HCT116 (cell line): ENCODE data around the gene AFDN. TPM values are rescaled to one million over a fixed set of nuclear protein-coding genes. Genes with fewer than 3 reads are reported as not detected.

Source experiments
- ATAC-seq: fragments of 200-7000 bp; cut with Tn5 transposase; 2 replicates; pipeline ENCODE4 v1.9.1; 2020; ENCODE audit warnings: mild to moderate bottlenecking, moderate library complexity
- BruUV-seq: library from RNA; stranded (reverse); fragments of 400-500 nt; replicated peaks from 2 replicates; lab custom pipeline; 2021; lab: Mats Ljungman, UMichigan
- CTCF ChIA-PET: fragments of 300-600 bp; sonication (Branson Sonifier 250); formaldehyde crosslinking; loops from one replicate; lab custom pipeline; 2021; ENCODE audit warnings: antibody characterized with exemption; lab: Charles Lee
- POLR2A ChIA-PET: fragments of 300-600, 350-600 bp; sonication (Branson Sonifier 250); formaldehyde crosslinking; loops from one replicate; lab custom pipeline; 2021; ENCODE audit warnings: antibody characterized with exemption; lab: Charles Lee
- RAD21 ChIA-PET, 2 experiments: fragments of 300-600 bp; sonication (Branson Sonifier 250); formaldehyde crosslinking; loops; one replicate each; lab custom pipeline; 2023; ENCODE audit warnings: low total read pairs in 2 of 2; ENCODE audit not compliant: uncharacterized antibody in 2 of 2, unreplicated experiment in 2 of 2, low non-redundant PET in 1 of 2; lab: Charles Lee
- DNase-seq: peaks from one replicate; pipeline ENCODE4 v3.0.0-alpha.2; 2010; ENCODE audit warnings: low read depth, low spot score
- H2AFZ ChIP-seq: fragments of 200-600 bp; shearing (Covaris generic), sonication (generic); 2 replicates; pipeline ENCODE4 v1.6.1; 2017; ENCODE audit warnings: low read depth, mixed run types, mixed read lengths, antibody characterized with exemption, low read length; ENCODE audit not compliant: poor library complexity, severe bottlenecking
- H3K27ac ChIP-seq: 2 replicates; pipeline ENCODE4 v1.5.1; 2012; ENCODE audit warnings: low read depth, low read length
- H3K27me3 ChIP-seq: fragments of 200-600 bp; sonication (generic); 2 replicates; pipeline ENCODE4 v1.6.1; 2016; ENCODE audit warnings: mixed run types, low read length, mixed read lengths; ENCODE audit not compliant: insufficient read depth
- H3K36me3 ChIP-seq, 2 experiments: fragments of 200-500 bp in 1 of 2; fragments of 200-600 bp in 1 of 2; sonication (Bioruptor generic) in 1 of 2; sonication (generic) in 1 of 2; 2 replicates each; pipeline versions ENCODE4 v1.5.1 to v1.6.1; 2014 to 2016; ENCODE audit warnings: low read length in 2 of 2, inconsistent platforms in 1 of 2, mixed read lengths in 1 of 2, mixed run types in 1 of 2; ENCODE audit not compliant: insufficient read depth in 2 of 2, control insufficient read depth in 1 of 2
- H3K4me1 ChIP-seq, 2 experiments: fragments of 200-600 bp in 1 of 2; sonication (generic) in 1 of 2; 2 replicates each; pipeline versions ENCODE4 v1.5.1 to v1.6.1; 2012 to 2017; ENCODE audit warnings: low read length in 2 of 2, inconsistent platforms in 1 of 2, mild to moderate bottlenecking in 1 of 2, mixed read lengths in 1 of 2, mixed run types in 1 of 2, moderate library complexity in 1 of 2; ENCODE audit not compliant: insufficient read depth in 2 of 2, control insufficient read depth in 1 of 2
- H3K4me2 ChIP-seq: fragments of 200-600 bp; sonication (generic); 2 replicates; pipeline ENCODE4 v1.6.1; 2017; ENCODE audit warnings: mixed run types, low read length, mixed read lengths
- H3K4me3 ChIP-seq, 2 experiments: fragments of 200-600 bp in 1 of 2; sonication (generic) in 1 of 2; replicated peaks in 1 of 2; 2 replicates each; pipeline ENCODE4 v1.5.1; 2011 to 2016; ENCODE audit warnings: low read length in 2 of 2, control low read depth in 1 of 2, low read depth in 1 of 2, mild to moderate bottlenecking in 1 of 2, mixed read lengths in 1 of 2, mixed run types in 1 of 2
- H3K79me2 ChIP-seq: fragments of 200-600 bp; sonication (generic); 2 replicates; pipeline ENCODE4 v1.6.1; 2017; ENCODE audit warnings: mild to moderate bottlenecking, mixed run types, low read length, moderate library complexity, mixed read lengths; ENCODE audit not compliant: insufficient read depth
- H3K9ac ChIP-seq: fragments of 200-600 bp; sonication (generic); 2 replicates; pipeline ENCODE4 v1.6.1; 2016; ENCODE audit warnings: low read length, mixed read lengths
- H3K9me2 ChIP-seq: fragments of 200-600 bp; sonication (generic), shearing (Covaris generic); 2 replicates; pipeline ENCODE4 v1.6.1; 2017; ENCODE audit warnings: mixed run types, mild to moderate bottlenecking, moderate library complexity; ENCODE audit not compliant: insufficient read depth
- H3K9me3 ChIP-seq, 2 experiments: fragments of 200-500 bp in 1 of 2; fragments of 200-600 bp in 1 of 2; sonication (Bioruptor generic) in 1 of 2; sonication (generic) in 1 of 2; 2 replicates each; pipeline ENCODE4 v1.6.1; 2014 to 2017; ENCODE audit warnings: low read length in 2 of 2, mixed read lengths in 2 of 2, inconsistent platforms in 1 of 2, low read depth in 1 of 2, mild to moderate bottlenecking in 1 of 2, mixed run types in 1 of 2, moderate library complexity in 1 of 2; ENCODE audit not compliant: control insufficient read depth in 1 of 2, insufficient read depth in 1 of 2
- H4K20me1 ChIP-seq: fragments of 200-600 bp; sonication (generic), shearing (Covaris generic); 2 replicates; pipeline ENCODE4 v1.6.1; 2017; ENCODE audit warnings: mixed run types, mild to moderate bottlenecking, moderate library complexity; ENCODE audit not compliant: insufficient read depth
- CBX3 ChIP-seq: IDR thresholded peaks from 2 replicates; pipeline ENCODE4 v1.6.1; 2012; ENCODE audit warnings: low read depth
- CTCF ChIP-seq, 3 experiments: fragments of 200-600 bp in 1 of 3; sonication (generic) in 1 of 3; IDR thresholded peaks in 2 of 3; conservative IDR thresholded peaks in 1 of 3; 2 replicates each; pipeline ENCODE4 v1.5.1; 2012 to 2017; ENCODE audit warnings: low read depth in 2 of 3, low read length in 2 of 3, antibody characterized with exemption in 1 of 3, borderline replicate concordance in 1 of 3, control low read depth in 1 of 3, mild to moderate bottlenecking in 1 of 3, mixed read lengths in 1 of 3, mixed run types in 1 of 3, moderate library complexity in 1 of 3; ENCODE audit not compliant: insufficient read depth in 1 of 3
- ELF1 ChIP-seq: IDR thresholded peaks from 2 replicates; pipeline ENCODE4 v1.6.1; 2012; ENCODE audit warnings: low read depth, borderline replicate concordance
- EZH2 ChIP-seq: fragments of 200-600 bp; sonication (generic); IDR thresholded peaks from 2 replicates; pipeline ENCODE4 v1.6.1; 2017; ENCODE audit warnings: antibody characterized with exemption, mixed run types
- EZH2phosphoT487 ChIP-seq: fragments of 200-600 bp; IDR thresholded peaks from 2 replicates; pipeline ENCODE4 v1.6.1; 2018; ENCODE audit warnings: antibody characterized with exemption, borderline replicate concordance
- FOSL1 ChIP-seq: IDR thresholded peaks from 2 replicates; pipeline ENCODE4 v1.6.1; 2012; ENCODE audit warnings: low read depth
- JUND ChIP-seq: IDR thresholded peaks from 2 replicates; pipeline ENCODE4 v1.6.1; 2012
- POLR2A ChIP-seq: IDR thresholded peaks from 2 replicates; pipeline ENCODE4 v1.7.0; 2011; ENCODE audit warnings: borderline replicate concordance; ENCODE audit not compliant: insufficient read depth, insufficient read length; ENCODE audit errors: extremely low read depth
- REST ChIP-seq: IDR thresholded peaks from 2 replicates; pipeline ENCODE4 v1.6.1; 2012; ENCODE audit warnings: low read depth
- SIN3A ChIP-seq: IDR thresholded peaks from 2 replicates; pipeline ENCODE4 v1.6.1; 2012; ENCODE audit warnings: low read depth
- SP1 ChIP-seq: IDR thresholded peaks from 2 replicates; pipeline ENCODE4 v1.6.1; 2012; ENCODE audit warnings: low read depth
- SRF ChIP-seq: IDR thresholded peaks from 2 replicates; pipeline ENCODE4 v1.6.1; 2012; ENCODE audit warnings: low read depth
- TCF7L2 ChIP-seq: IDR thresholded peaks from 2 replicates; pipeline ENCODE4 v1.7.0; 2011; ENCODE audit warnings: borderline replicate concordance, inconsistent platforms; ENCODE audit not compliant: insufficient read depth, insufficient read length; ENCODE audit errors: extremely low read depth
- ZNF274 ChIP-seq: fragments of 200-500 bp; sonication (Bioruptor generic); IDR thresholded peaks from 2 replicates; pipeline ENCODE4 v1.6.1; 2014; ENCODE audit warnings: mild to moderate bottlenecking, low read depth, low read length, inconsistent platforms
- intact Hi-C: fragments of 100-400 bp; cut with micrococcal nuclease; formaldehyde crosslinking; loops from 2 replicates; pipeline ENCODE4 v1.10.0; 2022
- total RNA-seq: library from RNA; stranded (reverse); gene quantifications from one replicate; pipeline ENCODE4 v1.2.1, GENCODE V29; 2021; ENCODE audit not compliant: unreplicated experiment
- TF ChIP-seq, protein P1 (sequence below): IDR thresholded peaks from 2 replicates; pipeline ENCODE4 v1.6.1; 2012
- TF ChIP-seq, protein P2 (sequence below): IDR thresholded peaks from 2 replicates; pipeline ENCODE4 v1.6.1; 2011; ENCODE audit warnings: mild to moderate bottlenecking, low read length, moderate library complexity; ENCODE audit not compliant: insufficient replicate concordance; ENCODE audit errors: extremely low read depth

AFDN gene
- total RNA-seq, 1 experiment from 2014 or later = 59.4 TPM

DNA sequence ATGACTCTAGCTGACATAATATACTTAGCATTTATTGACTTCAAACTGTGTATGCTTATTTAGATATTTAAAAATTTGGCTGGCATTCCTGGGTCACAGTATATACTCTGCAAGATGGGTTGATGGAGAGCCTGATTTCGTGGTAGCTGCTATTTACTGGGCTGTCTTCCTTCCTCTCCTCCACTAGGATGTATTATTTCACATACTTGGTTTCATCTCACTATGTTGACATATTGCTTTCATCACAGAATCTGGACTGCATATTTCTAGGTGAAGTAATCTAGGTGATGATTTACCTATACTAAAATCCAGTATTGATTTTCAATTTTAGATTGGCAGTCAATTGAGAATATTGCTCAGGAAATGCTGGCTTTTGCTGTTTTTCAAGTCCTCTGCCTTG lies 15.7 kb downstream of the AFDN start:
- Histone ChIP-seq H3K27me3 (no peaks in the 10 kb centered on the region), H3K9me3 (no peaks in the 10 kb centered on the region), H3K36me3 (no peaks in the 10 kb centered on the region), H3K9ac (no peak overlapping the region), H3K79me2 (peaks cover 98% of the 10 kb centered on the region), H3K4me1 (peaks cover 0 to 8% of the 10 kb centered on the region in 2 experiments; a peak in 1 of 4 replicates), H3K4me2 (no peak overlapping the region), H2AFZ (no peak overlapping the region), H4K20me1 (peaks cover 13% of the 10 kb centered on the region; the same call in 1 of the 2 replicates), H3K9me2 (no peaks in the 10 kb centered on the region), H3K27ac (no peak overlapping the region), H3K4me3 (no peak overlapping the region)
- ChIA-PET RAD21 (no interaction called here), CTCF (no interaction called here), POLR2A (no interaction called here)
- ATAC-seq (no peak), DNase-seq (no peak)
- no TSS peak for BruUV-seq
- intact Hi-C loops = no loop called here
- TF ChIP-seq SIN3A = no peak
- TF ChIP-seq SP1 = no peak
- TF ChIP-seq CTCF (IDR thresholded peaks at IDR 0.05 in 2 of 3, conservative IDR thresholded peaks at IDR 0.05 in 1 of 3; ENCODE audit: borderline replicate concordance in 1 of 3, insufficient read depth in 1 of 3, low read depth in 2 of 3, low read length in 2 of 3) = no peak
- TF ChIP-seq EZH2phosphoT487 = no peak
- TF ChIP-seq ZNF274 = no peak
- no peak for TF ChIP-seq REST
- TF ChIP-seq FOSL1 = no peak
- TF ChIP-seq POLR2A = no peak
- TF ChIP-seq, protein P1, sequence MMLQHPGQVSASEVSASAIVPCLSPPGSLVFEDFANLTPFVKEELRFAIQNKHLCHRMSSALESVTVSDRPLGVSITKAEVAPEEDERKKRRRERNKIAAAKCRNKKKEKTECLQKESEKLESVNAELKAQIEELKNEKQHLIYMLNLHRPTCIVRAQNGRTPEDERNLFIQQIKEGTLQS = no peak
- TF ChIP-seq ELF1 = no peak
- no peak for TF ChIP-seq TCF7L2
- no peak for TF ChIP-seq JUND
- TF ChIP-seq SRF = no peak
- no peak for TF ChIP-seq CBX3
- TF ChIP-seq, protein P2, sequence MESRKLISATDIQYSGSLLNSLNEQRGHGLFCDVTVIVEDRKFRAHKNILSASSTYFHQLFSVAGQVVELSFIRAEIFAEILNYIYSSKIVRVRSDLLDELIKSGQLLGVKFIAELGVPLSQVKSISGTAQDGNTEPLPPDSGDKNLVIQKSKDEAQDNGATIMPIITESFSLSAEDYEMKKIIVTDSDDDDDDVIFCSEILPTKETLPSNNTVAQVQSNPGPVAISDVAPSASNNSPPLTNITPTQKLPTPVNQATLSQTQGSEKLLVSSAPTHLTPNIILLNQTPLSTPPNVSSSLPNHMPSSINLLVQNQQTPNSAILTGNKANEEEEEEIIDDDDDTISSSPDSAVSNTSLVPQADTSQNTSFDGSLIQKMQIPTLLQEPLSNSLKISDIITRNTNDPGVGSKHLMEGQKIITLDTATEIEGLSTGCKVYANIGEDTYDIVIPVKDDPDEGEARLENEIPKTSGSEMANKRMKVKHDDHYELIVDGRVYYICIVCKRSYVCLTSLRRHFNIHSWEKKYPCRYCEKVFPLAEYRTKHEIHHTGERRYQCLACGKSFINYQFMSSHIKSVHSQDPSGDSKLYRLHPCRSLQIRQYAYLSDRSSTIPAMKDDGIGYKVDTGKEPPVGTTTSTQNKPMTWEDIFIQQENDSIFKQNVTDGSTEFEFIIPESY = no peak
- TF ChIP-seq EZH2 = no peak
